C1 segment of cervical spinal cord (tissue), 14 donors: ENCODE measurements around the gene TUBB.

Experiments
- DNase-seq, 14 donors: peaks; one replicate each; lab custom pipeline; 2025; lab: John Stamatoyannopoulos, UW

Gene TUBB

GRCh38 chr6:30719791-30720737 is at the start of gene TUBB:
Gene TUBB (plus strand): TSS chr6:30720352. CDS start chr6:30720507, 155 bp downstream.
- peak; percentile 56 to 98 (median 95) for DNase-seq

GRCh38 chr6:30670760-30671527 is 49.2 kb upstream of the TUBB start:
- DNase-seq: no peak

GRCh38 chr6:30672445-30673253 is 47.5 kb upstream of the TUBB start, which contains the start of gene DHX16:
Gene DHX16 (minus strand): TSS chr6:30673006. CDS start chr6:30672841, 165 bp downstream.
- peak; percentile 24 to 93 (median 82) for DNase-seq

- DNase-seq: no peak
These were observed 43.4 kb upstream of the TUBB start for GRCh38 chr6:30676660-30677285.

- peak in 13 of 14 donors; percentile 22 to 87 (median 72) for DNase-seq
These were observed 41.0 kb upstream of the TUBB start for GRCh38 chr6:30678964-30679726.

GRCh38 chr6:30679765-30680535 is 40.2 kb upstream of the TUBB start:
- no peak for DNase-seq

GRCh38 chr6:30681766-30682142 is 38.4 kb upstream of the TUBB start:
- no peak for DNase-seq

GRCh38 chr6:30682143-30683117 is 37.7 kb upstream of the TUBB start:
- DNase-seq: peak in 10 of 14 donors; percentile 33 to 78 (median 48)

- DNase-seq: peak in 2 of 14 donors; percentile 18 to 25
These were observed 36.8 kb upstream of the TUBB start for GRCh38 chr6:30683183-30683979.

GRCh38 chr6:30683980-30684338 is 36.2 kb upstream of the TUBB start:
- DNase-seq: no peak

GRCh38 chr6:30684386-30685156 is 35.6 kb upstream of the TUBB start:
- peak in 5 of 14 donors; percentile 6 to 56 (median 22) for DNase-seq

GRCh38 chr6:30685157-30686008 is 34.8 kb upstream of the TUBB start:
- DNase-seq: no peak

- DNase-seq: peak in 10 of 14 donors; percentile 25 to 82 (median 62)
These were observed 33.9 kb upstream of the TUBB start, which contains the start of gene PPP1R18 for GRCh38 chr6:30686009-30686907. Gene PPP1R18 (minus strand): TSS chr6:30686645. CDS start chr6:30686018, 627 bp downstream.

- DNase-seq: peak in 12 of 14 donors; percentile 27 to 88 (median 62)
These were observed 33.1 kb upstream of the TUBB start for GRCh38 chr6:30686908-30687658.
